Stomach (tissue), 9 donors: Measurements from ENCODE around the gene DNER. TPM values are rescaled to one million over a fixed set of nuclear protein-coding genes. Genes with fewer than 3 reads are reported as not detected.

Experiments
- DNase-seq, 2 donors: peaks; one replicate each; pipeline versions ENCODE4 v3.0.0 to v3.0.0-alpha.2; 2013 to 2019
- H3K27ac ChIP-seq, 5 donors: fragments of 200-600 bp in 4 of 5; sonication (generic) in 4 of 5; one replicate each; pipeline ENCODE4 v1.5.1; 2013 to 2019; ENCODE audit warnings: mild to moderate bottlenecking in 1 of 5, moderate library complexity in 1 of 5
- H3K27me3 ChIP-seq, 3 donors: fragments of 200-600 bp; sonication (generic); one replicate each; pipeline ENCODE4 v1.5.1; 2017 to 2019; ENCODE audit warnings: mixed run types in 1 of 3
- H3K36me3 ChIP-seq, 4 donors: fragments of 200-600 bp; sonication (generic); 1 replicate in 3 of 4; 2 replicates in 1 of 4; pipeline ENCODE4 v1.5.1; 2016 to 2019
- H3K4me1 ChIP-seq, 4 donors: fragments of 200-600 bp; sonication (generic); one replicate each; pipeline ENCODE4 v1.5.1; 2016 to 2019
- H3K4me3 ChIP-seq, 4 donors: fragments of 200-600 bp; sonication (generic) in 3 of 4; one replicate each; pipeline ENCODE4 v1.5.1; 2016 to 2019; ENCODE audit warnings: mild to moderate bottlenecking in 1 of 4
- H3K9me3 ChIP-seq, 4 donors: fragments of 200-600 bp; sonication (generic); one replicate each; pipeline ENCODE4 v1.5.1; 2016 to 2019
- CTCF ChIP-seq, 7 experiments: fragments of 450-650 bp in 4 of 7; fragments of 200-600 bp in 3 of 7; sonication (generic) in 3 of 7; IDR thresholded peaks; one replicate each; pipeline ENCODE4 v1.5.1; 2016 to 2019; ENCODE audit warnings: antibody characterized with exemption in 7 of 7, control low read depth in 2 of 7, mild to moderate bottlenecking in 1 of 7
- EP300 ChIP-seq: sonication (generic); formaldehyde crosslinking; IDR thresholded peaks from one replicate; pipeline ENCODE4 v1.6.1; 2017; ENCODE audit warnings: antibody characterized with exemption
- POLR2A ChIP-seq, 4 donors: fragments of 450-650 bp; IDR thresholded peaks; one replicate each; pipeline ENCODE4 v1.6.1; 2016; ENCODE audit warnings: antibody characterized with exemption in 4 of 4, control low read depth in 2 of 4, mild to moderate bottlenecking in 1 of 4, moderate library complexity in 1 of 4
- POLR2AphosphoS5 ChIP-seq, 3 donors: sonication (generic); formaldehyde crosslinking; IDR thresholded peaks; one replicate each; pipeline ENCODE4 v1.6.1; 2016; ENCODE audit warnings: antibody characterized with exemption in 3 of 3
- WGBS, 5 donors: extraction: QIAGEN DNeasy Blood & Tissue Kit in 3 of 5; methylation state at CpG; one replicate each; pipeline versions ENCODE4 v1.1.5 to v1.1.7; 2013 to 2018; 5-methylcytosine and 5-hydroxymethylcytosine counted together
- intact Hi-C: fragments of 100-400 bp; cut with DNase I; formaldehyde crosslinking; loops from one replicate; pipeline ENCODE4 v1.15.1; 2023; ENCODE audit warnings: low total_unique reads
- polyA plus RNA-seq, 3 donors: library from polyadenylated mRNA; stranded (reverse); fragments of 200-250 nt; gene quantifications; one replicate each; pipeline ENCODE4 v1.2.3, GENCODE V29; 2013
- total RNA-seq, 5 donors: library from RNA; depleted of rRNA; stranded (reverse); fragments of >200 nt; gene quantifications; one replicate each; pipeline versions ENCODE4 v1.1.0 to v1.2.3, GENCODE V29; 2014 to 2016
- donor health status: healthy with polysubstance abuse.
- donor health status: Bipolar disorder and iron deficiency.
- donor health status: healthy.

The DNER gene
- total and polyA plus RNA-seq, 8 donors = 1.6 to 10.6 (median 4.9) TPM

DNA sequence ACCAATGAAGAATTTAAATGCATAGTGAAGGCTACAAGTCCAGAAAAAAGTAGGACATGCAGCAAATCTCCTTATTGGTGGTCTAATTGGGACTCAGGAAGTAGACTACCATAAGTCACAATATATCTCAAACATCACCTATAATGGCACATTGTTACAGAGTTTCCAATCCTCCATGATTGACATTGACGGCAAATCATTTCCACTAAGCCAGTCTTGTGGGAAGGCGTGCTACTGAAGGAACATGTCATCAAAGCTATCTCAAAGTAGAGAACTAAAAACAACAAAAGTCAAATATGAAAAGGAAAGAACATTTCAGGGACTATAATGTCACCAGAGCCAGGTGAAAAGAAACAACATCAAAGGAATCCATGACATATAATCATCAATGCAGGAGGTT, 276.9 kb downstream of the DNER start:
- TF ChIP-seq EP300 (no peak), POLR2A (IDR thresholded peaks at IDR 0.05) (no peak), CTCF (IDR thresholded peaks at IDR 0.05) (no peak), POLR2AphosphoS5 (IDR thresholded peaks at IDR 0.05) (no peak)
- Histone ChIP-seq H3K4me3 (no peak overlapping the region), H3K36me3 (no peaks in the 10 kb centered on the region), H3K4me1 (no peaks in the 10 kb centered on the region), H3K9me3 (no peaks in the 10 kb centered on the region), H3K27ac (no peak overlapping the region), H3K27me3 (peaks cover 0 to 4% (median 0%) of the 10 kb centered on the region in 3 donors)
- 77 to 96% (median 89%) methylated on average over 2 of the region's 2 CpGs for WGBS, 5 donors
- intact Hi-C loops = loop anchor here (10.0 kb wide), 1 partner anchor 147 kb away; no protein-coding TSS in a partner anchor
- DNase-seq = no peak

DNA sequence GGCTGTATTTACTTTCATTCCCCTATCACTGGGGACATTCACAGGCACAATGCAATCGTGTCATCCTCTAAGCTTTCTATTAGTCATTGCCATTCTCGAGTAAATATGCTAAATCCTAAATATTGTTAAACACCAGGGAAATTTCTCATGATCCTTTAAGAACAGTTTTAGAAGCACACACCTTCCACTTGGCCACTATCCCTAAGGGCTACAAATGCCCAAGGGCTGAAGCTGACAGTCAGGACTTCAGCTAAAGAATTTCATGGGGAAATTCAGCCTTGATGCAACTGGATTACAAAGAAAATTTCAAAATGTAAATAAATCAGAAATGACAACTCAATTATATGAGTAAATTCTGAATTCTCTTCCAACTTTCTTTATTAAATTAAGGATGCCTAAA, 280.2 kb downstream of the DNER start:
- 27 to 51% (median 40%) methylated on average over 2 of the region's 2 CpGs for WGBS, 5 donors
- intact Hi-C loops = loop anchor here (10.0 kb wide), 1 partner anchor 151 kb away; no protein-coding TSS in a partner anchor
- Histone ChIP-seq H3K36me3 (no peaks in the 10 kb centered on the region), H3K27me3 (peaks cover 0 to 4% (median 0%) of the 10 kb centered on the region in 3 donors), H3K4me3 (no peak overlapping the region), H3K27ac (no peak overlapping the region), H3K9me3 (no peaks in the 10 kb centered on the region), H3K4me1 (peaks cover 0 to 5% (median 0%) of the 10 kb centered on the region in 4 donors)
- DNase-seq = no peak
- TF ChIP-seq CTCF (IDR thresholded peaks at IDR 0.05) (no peak), EP300 (no peak), POLR2A (IDR thresholded peaks at IDR 0.05) (no peak), POLR2AphosphoS5 (IDR thresholded peaks at IDR 0.05) (no peak)

GRCh38 chr2:229433351-229433750, 281.0 kb downstream of the DNER start:
- peaks cover 0 to 5% (median 0%) of the 10 kb centered on the region in 4 donors for H3K4me1 ChIP-seq
- intact Hi-C loops = loop anchor here (10.0 kb wide), 1 partner anchor 151 kb away; no protein-coding TSS in a partner anchor
- H3K27me3 ChIP-seq = peaks cover 0 to 4% (median 0%) of the 10 kb centered on the region in 3 donors
- no peak overlapping the region for H3K27ac ChIP-seq
- WGBS, 5 donors = 68 to 78% (median 70%) methylated on average over 5 of the region's 5 CpGs
- DNase-seq = no peak
- no peak for TF ChIP-seq CTCF (IDR thresholded peaks at IDR 0.05)
- no peaks in the 10 kb centered on the region for H3K9me3 ChIP-seq
- no peak overlapping the region for H3K4me3 ChIP-seq
- H3K36me3 ChIP-seq = no peaks in the 10 kb centered on the region

- Histone ChIP-seq H3K27ac (peak overlapping the region in 1 of 5 donors; percentile 58), H3K4me1 (peaks cover 0 to 5% (median 0%) of the 10 kb centered on the region in 4 donors), H3K4me3 (no peak overlapping the region), H3K9me3 (no peaks in the 10 kb centered on the region), H3K27me3 (peaks cover 0 to 4% (median 0%) of the 10 kb centered on the region in 3 donors), H3K36me3 (no peaks in the 10 kb centered on the region)
- 31 to 52% (median 42%) methylated on average over 2 of the region's 2 CpGs for WGBS, 5 donors
- DNase-seq = peak in 1 of 2 donors; percentile 66
- intact Hi-C loops = loop anchor here (10.0 kb wide), 1 partner anchor 153 kb away; no protein-coding TSS in a partner anchor
- TF ChIP-seq EP300 = no peak
- peak in 4 of 7 experiments; percentile 21 to 59 (median 44) for TF ChIP-seq CTCF (IDR thresholded peaks at IDR 0.05)
Measured at GRCh38 chr2:229431327-229431954, 282.9 kb downstream of the DNER start.
